ENCODE measurements around the gene PROC.

DNA sequence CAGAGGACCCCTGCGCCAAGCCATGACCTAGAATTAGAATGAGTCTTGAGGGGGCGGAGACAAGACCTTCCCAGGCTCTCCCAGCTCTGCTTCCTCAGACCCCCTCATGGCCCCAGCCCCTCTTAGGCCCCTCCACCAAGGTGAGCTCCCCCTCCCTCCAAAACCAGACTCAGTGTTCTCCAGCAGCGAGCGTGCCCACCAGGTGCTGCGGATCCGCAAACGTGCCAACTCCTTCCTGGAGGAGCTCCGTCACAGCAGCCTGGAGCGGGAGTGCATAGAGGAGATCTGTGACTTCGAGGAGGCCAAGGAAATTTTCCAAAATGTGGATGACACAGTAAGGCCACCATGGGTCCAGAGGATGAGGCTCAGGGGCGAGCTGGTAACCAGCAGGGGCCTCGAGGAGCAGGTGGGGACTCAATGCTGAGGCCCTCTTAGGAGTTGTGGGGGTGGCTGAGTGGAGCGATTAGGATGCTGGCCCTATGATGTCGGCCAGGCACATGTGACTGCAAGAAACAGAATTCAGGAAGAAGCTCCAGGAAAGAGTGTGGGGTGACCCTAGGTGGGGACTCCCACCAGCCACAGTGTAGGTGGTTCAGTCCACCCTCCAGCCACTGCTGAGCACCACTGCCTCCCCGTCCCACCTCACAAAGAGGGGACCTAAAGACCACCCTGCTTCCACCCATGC, 3.0 kb downstream of the PROC start:
- TF ChIP-seq, protein P1, sequence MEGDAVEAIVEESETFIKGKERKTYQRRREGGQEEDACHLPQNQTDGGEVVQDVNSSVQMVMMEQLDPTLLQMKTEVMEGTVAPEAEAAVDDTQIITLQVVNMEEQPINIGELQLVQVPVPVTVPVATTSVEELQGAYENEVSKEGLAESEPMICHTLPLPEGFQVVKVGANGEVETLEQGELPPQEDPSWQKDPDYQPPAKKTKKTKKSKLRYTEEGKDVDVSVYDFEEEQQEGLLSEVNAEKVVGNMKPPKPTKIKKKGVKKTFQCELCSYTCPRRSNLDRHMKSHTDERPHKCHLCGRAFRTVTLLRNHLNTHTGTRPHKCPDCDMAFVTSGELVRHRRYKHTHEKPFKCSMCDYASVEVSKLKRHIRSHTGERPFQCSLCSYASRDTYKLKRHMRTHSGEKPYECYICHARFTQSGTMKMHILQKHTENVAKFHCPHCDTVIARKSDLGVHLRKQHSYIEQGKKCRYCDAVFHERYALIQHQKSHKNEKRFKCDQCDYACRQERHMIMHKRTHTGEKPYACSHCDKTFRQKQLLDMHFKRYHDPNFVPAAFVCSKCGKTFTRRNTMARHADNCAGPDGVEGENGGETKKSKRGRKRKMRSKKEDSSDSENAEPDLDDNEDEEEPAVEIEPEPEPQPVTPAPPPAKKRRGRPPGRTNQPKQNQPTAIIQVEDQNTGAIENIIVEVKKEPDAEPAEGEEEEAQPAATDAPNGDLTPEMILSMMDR (IDR thresholded peaks at IDR 0.05): no peak
- TF ChIP-seq POLR2A (IDR thresholded peaks at IDR 0.05): no peak

Data from adrenal gland (tissue), 5 donors.